Measurements from ENCODE around the gene IL17REL.

IL17REL gene

GRCh38 chr22:50012211-50013181, at the start of gene IL17REL:
TSS of gene IL17REL (minus strand) at chr22:50012765. CDS start at chr22:50012646, 119 bp downstream.
- no peak within 1 kb of the TSS for H3K9ac ChIP-seq (ENCODE audit: low read depth, low read length)
- peak within 1 kb of the TSS; percentile 8 for H3K4me3 ChIP-seq (ENCODE audit: low read depth, low read length)
- H3K27me3 ChIP-seq (ENCODE audit: control insufficient read depth, insufficient read depth, low read length), result peaks cover 38% of the 10 kb centered on the region
- H3K4me1 ChIP-seq (ENCODE audit: control insufficient read depth, insufficient read depth, low read length), result no peaks in the 10 kb centered on the region
- H3K36me3 ChIP-seq (ENCODE audit: control insufficient read depth, insufficient read depth, low read length), result no peaks in the 10 kb centered on the region
- H3K9me3 ChIP-seq (ENCODE audit: control insufficient read depth, insufficient read depth, low read length), result no peaks in the 10 kb centered on the region

GRCh38 chr22:50061824-50062355, 49.3 kb upstream of the IL17REL start:
- Histone ChIP-seq H3K36me3 (ENCODE audit: control insufficient read depth, insufficient read depth, low read length) (no peaks in the 10 kb centered on the region), H3K9ac (ENCODE audit: low read depth, low read length) (no peak overlapping the region), H3K9me3 (ENCODE audit: control insufficient read depth, insufficient read depth, low read length) (no peaks in the 10 kb centered on the region)

GRCh38 chr22:50061141-50061823, 48.7 kb upstream of the IL17REL start:
- Histone ChIP-seq H3K4me3 (ENCODE audit: low read depth, low read length) (no peak overlapping the region), H3K36me3 (ENCODE audit: control insufficient read depth, insufficient read depth, low read length) (no peaks in the 10 kb centered on the region), H3K9me3 (ENCODE audit: control insufficient read depth, insufficient read depth, low read length) (no peaks in the 10 kb centered on the region), H3K4me1 (ENCODE audit: control insufficient read depth, insufficient read depth, low read length) (peaks cover 3% of the 10 kb centered on the region), H3K9ac (ENCODE audit: low read depth, low read length) (no peak overlapping the region), H3K27me3 (ENCODE audit: control insufficient read depth, insufficient read depth, low read length) (peaks cover 5% of the 10 kb centered on the region)

More at GRCh38 chr22:50061824-50062355, 49.3 kb upstream of the IL17REL start:
- no peak overlapping the region for H3K4me3 ChIP-seq (ENCODE audit: low read depth, low read length)
- H3K27me3 ChIP-seq (ENCODE audit: control insufficient read depth, insufficient read depth, low read length), result peaks cover 4% of the 10 kb centered on the region
- peaks cover 3% of the 10 kb centered on the region for H3K4me1 ChIP-seq (ENCODE audit: control insufficient read depth, insufficient read depth, low read length)

- Histone ChIP-seq H3K9ac (ENCODE audit: low read depth, low read length) (no peak overlapping the region), H3K4me1 (ENCODE audit: control insufficient read depth, insufficient read depth, low read length) (peaks cover 3% of the 10 kb centered on the region), H3K9me3 (ENCODE audit: control insufficient read depth, insufficient read depth, low read length) (no peaks in the 10 kb centered on the region), H3K36me3 (ENCODE audit: control insufficient read depth, insufficient read depth, low read length) (no peaks in the 10 kb centered on the region), H3K27me3 (ENCODE audit: control insufficient read depth, insufficient read depth, low read length) (peaks cover 5% of the 10 kb centered on the region), H3K4me3 (ENCODE audit: low read depth, low read length) (no peak overlapping the region)
These were observed 48.0 kb upstream of the IL17REL start for GRCh38 chr22:50060441-50061140.

DNA sequence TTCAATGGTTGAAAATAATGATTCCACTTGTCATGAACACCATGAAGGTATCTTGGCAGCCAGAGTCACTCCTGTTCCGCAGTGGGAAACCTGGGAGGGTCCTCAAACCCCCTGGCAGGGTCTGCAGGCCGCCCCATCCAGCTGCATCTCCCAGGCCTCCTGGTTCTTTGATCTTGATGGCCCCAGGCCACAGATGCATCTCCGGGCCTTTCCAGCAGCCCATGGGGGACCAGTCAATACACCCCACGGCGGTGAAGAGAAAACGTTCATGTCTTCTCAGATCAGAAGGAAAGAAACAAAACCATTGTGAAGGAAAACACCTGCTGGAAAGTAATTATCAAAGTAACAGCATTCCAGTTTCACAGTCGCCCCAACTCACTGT, 47.3 kb upstream of the IL17REL start:
- Histone ChIP-seq H3K27me3 (ENCODE audit: control insufficient read depth, insufficient read depth, low read length) (peaks cover 5% of the 10 kb centered on the region), H3K9ac (ENCODE audit: low read depth, low read length) (no peak overlapping the region), H3K9me3 (ENCODE audit: control insufficient read depth, insufficient read depth, low read length) (no peaks in the 10 kb centered on the region), H3K4me3 (ENCODE audit: low read depth, low read length) (no peak overlapping the region), H3K4me1 (ENCODE audit: control insufficient read depth, insufficient read depth, low read length) (peaks cover 3% of the 10 kb centered on the region), H3K36me3 (ENCODE audit: control insufficient read depth, insufficient read depth, low read length) (no peaks in the 10 kb centered on the region)

DNA sequence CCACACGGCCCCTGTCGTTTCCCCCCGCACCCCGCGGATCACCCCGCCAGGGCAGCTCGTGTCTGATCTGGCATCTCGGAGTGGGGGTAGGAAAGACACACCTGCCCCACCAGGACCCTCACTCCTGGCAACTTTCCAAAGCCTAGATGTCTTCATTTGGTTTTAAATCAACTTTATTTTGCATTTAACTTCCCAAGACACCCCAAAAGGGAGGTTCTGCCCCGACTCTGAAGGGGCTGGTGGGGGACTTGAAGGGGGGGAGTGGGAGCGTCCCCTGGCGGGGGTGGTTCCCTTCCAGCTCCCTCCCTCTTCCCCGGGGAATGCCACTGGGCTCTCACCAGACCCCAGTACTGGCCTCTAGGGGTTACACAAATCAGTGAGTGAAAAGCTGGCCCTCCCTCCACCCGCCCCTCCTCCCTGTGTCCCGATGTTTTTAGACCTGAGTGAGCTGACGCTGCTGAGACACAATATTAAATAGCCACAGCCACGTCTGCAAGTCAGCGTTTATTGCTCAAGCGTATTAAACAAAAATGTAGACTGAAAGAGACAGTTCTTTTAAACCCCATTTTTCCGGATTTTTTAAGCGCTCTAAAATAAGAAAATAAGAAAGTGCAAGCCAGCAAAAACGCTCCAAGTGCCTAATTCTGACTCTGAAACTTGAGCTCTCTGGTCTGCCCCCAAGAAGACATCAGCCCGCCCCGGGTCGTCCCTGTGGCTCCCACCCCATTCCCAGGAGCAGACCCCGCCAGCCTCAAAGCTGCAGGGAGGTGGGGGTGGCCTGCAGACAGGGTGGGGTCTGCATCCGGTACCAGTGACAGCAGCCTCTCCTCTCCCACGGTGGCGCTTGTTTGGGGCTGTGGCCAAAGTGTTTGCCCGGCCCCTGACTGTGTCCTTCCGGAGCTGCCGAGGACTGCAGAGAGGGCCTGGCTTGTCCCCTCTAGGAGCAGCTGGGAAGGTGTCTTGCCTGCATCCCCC, 46.6 kb upstream of the IL17REL start:
- Histone ChIP-seq H3K4me3 (ENCODE audit: low read depth, low read length) (peak overlapping the region; percentile 58), H3K36me3 (ENCODE audit: control insufficient read depth, insufficient read depth, low read length) (no peaks in the 10 kb centered on the region), H3K27me3 (ENCODE audit: control insufficient read depth, insufficient read depth, low read length) (peaks cover 5% of the 10 kb centered on the region), H3K9ac (ENCODE audit: low read depth, low read length) (no peak overlapping the region), H3K9me3 (ENCODE audit: control insufficient read depth, insufficient read depth, low read length) (no peaks in the 10 kb centered on the region), H3K4me1 (ENCODE audit: control insufficient read depth, insufficient read depth, low read length) (peaks cover 3% of the 10 kb centered on the region)

DNA sequence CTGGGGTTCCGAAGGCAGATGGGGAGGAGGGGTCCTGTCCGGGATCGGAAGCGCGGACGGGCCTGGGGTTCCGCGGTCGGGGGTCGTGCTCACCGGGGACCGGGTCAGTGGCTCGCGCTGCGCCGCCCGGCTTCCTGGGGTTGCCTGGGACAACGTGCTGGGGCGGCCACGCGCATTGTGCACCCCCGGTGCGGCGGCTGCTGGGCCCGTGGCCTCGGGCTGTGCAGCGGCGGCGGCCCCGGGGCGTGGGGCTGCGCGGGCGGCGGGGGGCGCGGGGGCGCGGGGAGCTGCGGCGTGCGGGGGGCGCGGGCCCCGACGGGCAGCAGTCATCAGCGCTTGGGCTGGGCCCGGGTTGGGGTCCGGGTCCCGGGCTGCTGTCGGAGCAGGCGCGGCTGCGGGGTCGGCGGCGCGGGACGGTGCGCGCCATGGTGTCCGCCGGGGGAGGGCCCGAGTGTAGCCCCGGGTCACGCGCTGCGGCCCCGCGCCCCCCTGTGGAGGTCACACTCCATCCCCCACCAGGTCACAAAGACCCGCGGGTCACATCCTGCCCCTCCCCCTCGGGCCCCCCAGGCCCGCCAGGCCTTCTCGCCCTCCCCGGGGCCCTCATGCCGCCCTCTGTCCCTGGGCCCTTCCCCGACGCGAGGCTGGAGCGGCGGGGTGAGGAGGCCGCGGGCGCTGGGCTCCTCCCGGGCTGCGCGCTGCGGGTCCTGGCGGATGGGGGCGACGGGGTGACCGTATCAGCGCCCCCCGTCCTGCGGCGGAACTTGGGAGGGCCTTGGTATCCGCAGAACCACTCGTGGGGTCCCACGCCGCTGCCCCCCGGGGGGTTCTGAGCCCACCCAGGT, 45.7 kb upstream of the IL17REL start, which contains the start of gene TTLL8:
TSS of gene TTLL8 (minus strand) at position 238 of the 845 bp plus-strand sequence.
- Histone ChIP-seq H3K36me3 (ENCODE audit: control insufficient read depth, insufficient read depth, low read length) (no peaks in the 10 kb centered on the region), H3K9me3 (ENCODE audit: control insufficient read depth, insufficient read depth, low read length) (no peaks in the 10 kb centered on the region), H3K4me3 (ENCODE audit: low read depth, low read length) (peak within 1 kb of the TSS; percentile 58), H3K27me3 (ENCODE audit: control insufficient read depth, insufficient read depth, low read length) (peaks cover 5% of the 10 kb centered on the region), H3K9ac (ENCODE audit: low read depth, low read length) (no peak within 1 kb of the TSS), H3K4me1 (ENCODE audit: control insufficient read depth, insufficient read depth, low read length) (peaks cover 3% of the 10 kb centered on the region)

DNA sequence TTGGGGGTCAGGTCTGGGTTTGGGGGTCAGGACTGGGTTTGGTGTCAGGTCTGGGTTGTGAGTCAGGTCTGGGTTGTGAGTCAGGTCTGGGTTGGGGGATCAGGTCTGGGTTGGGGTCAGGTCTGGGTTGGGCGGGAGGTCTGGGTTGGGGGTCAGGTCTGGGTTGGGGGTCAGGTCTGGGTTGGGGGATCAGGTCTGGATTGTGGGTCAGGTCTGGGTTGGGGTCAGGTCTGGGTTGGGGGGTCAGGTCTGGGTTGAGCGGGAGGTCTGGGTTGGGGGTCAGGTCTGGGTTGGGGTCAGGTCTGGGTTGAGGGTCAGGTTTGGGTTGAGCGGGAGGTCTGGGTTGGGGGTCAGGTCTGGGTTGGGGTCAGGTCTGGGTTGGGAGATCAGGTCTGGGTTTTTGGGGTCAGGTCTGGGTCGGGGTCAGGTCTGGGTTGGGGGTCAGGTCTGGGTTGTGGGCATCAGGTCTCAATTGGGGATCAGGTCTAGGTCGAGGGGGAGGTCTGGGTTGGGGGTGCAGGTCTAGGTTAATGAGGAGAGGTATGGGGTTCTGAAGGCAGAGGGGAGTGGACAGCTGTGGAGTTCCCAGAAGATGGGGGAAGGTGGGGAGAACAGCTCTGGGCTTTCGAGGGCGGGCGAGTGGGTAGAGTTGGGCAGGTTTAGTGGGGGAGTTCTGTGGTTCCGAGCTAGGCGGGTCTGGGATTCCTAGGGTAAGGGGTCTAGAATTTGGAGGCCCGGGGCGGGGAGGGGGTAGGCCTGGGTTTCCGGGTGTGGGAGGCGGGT, 44.9 kb upstream of the IL17REL start:
- no peak overlapping the region for H3K9ac ChIP-seq (ENCODE audit: low read depth, low read length)
- no peak overlapping the region for H3K4me3 ChIP-seq (ENCODE audit: low read depth, low read length)
- no peaks in the 10 kb centered on the region for H3K9me3 ChIP-seq (ENCODE audit: control insufficient read depth, insufficient read depth, low read length)
- H3K36me3 ChIP-seq (ENCODE audit: control insufficient read depth, insufficient read depth, low read length), result no peaks in the 10 kb centered on the region
- peaks cover 5% of the 10 kb centered on the region for H3K27me3 ChIP-seq (ENCODE audit: control insufficient read depth, insufficient read depth, low read length)
- peaks cover 3% of the 10 kb centered on the region for H3K4me1 ChIP-seq (ENCODE audit: control insufficient read depth, insufficient read depth, low read length)

DNA sequence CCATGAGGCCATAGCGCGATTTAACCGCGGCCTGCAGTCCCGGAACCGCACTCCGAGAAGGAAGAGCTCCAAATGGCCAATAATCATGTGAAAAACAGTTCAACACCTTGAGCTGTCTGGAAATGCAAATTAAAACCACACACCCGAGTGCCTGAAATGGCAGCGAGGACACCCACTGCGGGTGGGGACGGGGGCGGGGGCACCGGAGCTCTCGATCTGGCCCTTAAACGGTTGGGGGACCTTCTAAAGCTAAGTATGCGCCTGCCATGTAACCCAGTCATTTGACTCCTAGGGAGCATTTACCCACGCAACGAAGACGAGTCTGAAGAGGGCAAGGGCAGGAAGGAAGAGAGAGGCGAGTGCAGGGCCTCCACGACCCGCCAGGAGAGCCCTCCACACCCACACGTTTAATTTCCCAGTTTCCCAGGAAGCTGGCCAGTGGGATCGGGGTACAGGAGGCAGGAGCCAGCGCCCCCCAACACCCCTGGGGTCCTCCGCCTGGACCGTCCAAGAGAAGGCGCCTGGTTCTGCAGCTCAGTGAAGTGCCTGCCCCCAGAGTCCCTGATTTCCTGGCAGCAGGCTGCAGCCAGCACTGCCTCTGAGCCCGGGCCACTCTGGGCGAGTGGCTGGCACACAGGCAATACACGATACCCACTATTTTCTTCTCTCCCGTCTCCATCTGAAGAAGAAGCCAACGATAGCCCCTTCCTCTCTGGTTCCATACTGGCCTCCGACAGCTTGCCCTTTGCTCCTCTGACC, 43.8 kb upstream of the IL17REL start:
- Histone ChIP-seq H3K27me3 (ENCODE audit: control insufficient read depth, insufficient read depth, low read length) (peaks cover 5% of the 10 kb centered on the region), H3K9ac (ENCODE audit: low read depth, low read length) (no peak overlapping the region), H3K9me3 (ENCODE audit: control insufficient read depth, insufficient read depth, low read length) (no peaks in the 10 kb centered on the region), H3K4me1 (ENCODE audit: control insufficient read depth, insufficient read depth, low read length) (peaks cover 3% of the 10 kb centered on the region), H3K36me3 (ENCODE audit: control insufficient read depth, insufficient read depth, low read length) (no peaks in the 10 kb centered on the region), H3K4me3 (ENCODE audit: low read depth, low read length) (no peak overlapping the region)
